ENCODE data around the gene TEDC1. TPM values are rescaled to one million over a fixed set of nuclear protein-coding genes. Genes with fewer than 3 reads are reported as not detected.

The TEDC1 gene
- total and polyA plus RNA-seq, 7 donors: 0.95 to 5.2 (median 1.9) TPM

- DNase-seq (no peak), ATAC-seq (no peak)
- Histone ChIP-seq H3K27me3 (ENCODE audit: insufficient read depth in 3 of 3, low read length in 2 of 3) (peaks cover 0 to 46% (median 16%) of the 10 kb centered on the region in 3 donors), H3K27ac (no peak overlapping the region), H3K4me3 (peak overlapping the region; percentile 77), H3K4me1 (peaks cover 17% of the 10 kb centered on the region), H3K9me3 (no peaks in the 10 kb centered on the region), H3K36me3 (ENCODE audit: insufficient read depth in 1 of 2, low read depth in 1 of 2) (no peaks in the 10 kb centered on the region)
- TF ChIP-seq, protein P1, sequence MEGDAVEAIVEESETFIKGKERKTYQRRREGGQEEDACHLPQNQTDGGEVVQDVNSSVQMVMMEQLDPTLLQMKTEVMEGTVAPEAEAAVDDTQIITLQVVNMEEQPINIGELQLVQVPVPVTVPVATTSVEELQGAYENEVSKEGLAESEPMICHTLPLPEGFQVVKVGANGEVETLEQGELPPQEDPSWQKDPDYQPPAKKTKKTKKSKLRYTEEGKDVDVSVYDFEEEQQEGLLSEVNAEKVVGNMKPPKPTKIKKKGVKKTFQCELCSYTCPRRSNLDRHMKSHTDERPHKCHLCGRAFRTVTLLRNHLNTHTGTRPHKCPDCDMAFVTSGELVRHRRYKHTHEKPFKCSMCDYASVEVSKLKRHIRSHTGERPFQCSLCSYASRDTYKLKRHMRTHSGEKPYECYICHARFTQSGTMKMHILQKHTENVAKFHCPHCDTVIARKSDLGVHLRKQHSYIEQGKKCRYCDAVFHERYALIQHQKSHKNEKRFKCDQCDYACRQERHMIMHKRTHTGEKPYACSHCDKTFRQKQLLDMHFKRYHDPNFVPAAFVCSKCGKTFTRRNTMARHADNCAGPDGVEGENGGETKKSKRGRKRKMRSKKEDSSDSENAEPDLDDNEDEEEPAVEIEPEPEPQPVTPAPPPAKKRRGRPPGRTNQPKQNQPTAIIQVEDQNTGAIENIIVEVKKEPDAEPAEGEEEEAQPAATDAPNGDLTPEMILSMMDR (IDR thresholded peaks at IDR 0.05): no peak
- 55 to 64% (median 56%) methylated on average over 50 to 63 of the region's 63 CpGs for WGBS, 3 donors
- intact Hi-C loops (cut with DNase I): loop anchor here (2.0 to 10.0 kb wide), 3 partner anchors 37 to 159 kb away; partner anchors contain the start of gene TEDC1 (in 1 of the 2)
Measured at GRCh38 chr14:105529569-105530284, 38.7 kb downstream of the TEDC1 start.

DNA sequence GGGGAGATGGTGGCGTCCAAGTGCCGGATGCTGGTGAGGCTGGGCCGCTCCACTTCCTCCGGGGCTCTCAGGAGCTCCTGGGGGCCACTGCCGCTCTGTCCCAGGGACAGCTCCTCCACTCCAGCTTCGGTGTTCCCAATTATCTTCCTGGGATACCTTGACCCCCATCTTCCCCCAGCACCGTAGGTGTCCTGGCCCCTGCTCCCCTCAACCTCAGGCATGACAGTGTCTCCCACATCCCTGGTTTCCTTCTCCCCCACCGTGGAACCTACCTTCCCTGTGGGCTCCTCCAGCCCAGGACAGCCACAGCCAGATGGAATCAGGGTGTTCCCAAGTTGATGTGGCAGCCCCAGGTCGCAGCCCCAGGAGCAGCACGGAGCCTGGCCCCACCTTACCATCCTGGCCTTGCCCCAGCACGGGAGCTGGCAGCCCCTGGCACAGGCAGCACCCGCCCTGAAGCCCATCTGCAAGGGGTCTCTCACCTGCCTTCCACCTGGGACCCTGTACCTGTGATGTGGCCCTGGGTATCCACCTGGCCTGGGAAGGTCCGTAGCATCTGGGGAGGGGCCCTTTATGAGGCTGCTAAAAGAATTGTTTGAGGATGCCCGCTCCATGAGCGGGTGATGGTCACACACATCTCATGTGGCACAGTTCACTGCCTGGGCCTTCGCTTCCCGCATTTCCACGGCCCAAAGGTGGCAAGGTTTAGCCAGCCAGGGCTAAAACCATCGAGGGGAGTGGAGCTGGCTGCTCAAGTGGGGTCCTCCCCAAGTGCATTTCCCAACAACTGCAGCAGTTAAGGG is 39.4 kb downstream of the TEDC1 start:
- H3K4me3 ChIP-seq: no peak overlapping the region
- no peak for ATAC-seq
- H3K4me1 ChIP-seq: peaks cover 17% of the 10 kb centered on the region
- H3K27ac ChIP-seq: no peak overlapping the region
- H3K36me3 ChIP-seq (ENCODE audit: insufficient read depth in 1 of 2, low read depth in 1 of 2): no peaks in the 10 kb centered on the region
- TF ChIP-seq, protein P1 (IDR thresholded peaks at IDR 0.05): no peak
- WGBS, 3 donors: 80 to 85% (median 82%) methylated on average over 19 of the region's 19 CpGs
- peak in 1 of 2 donors; percentile 49 for DNase-seq
- H3K27me3 ChIP-seq (ENCODE audit: insufficient read depth in 3 of 3, low read length in 2 of 3): peaks cover 0 to 39% (median 16%) of the 10 kb centered on the region in 3 donors
- intact Hi-C loops (cut with DNase I): no loop called here
- H3K9me3 ChIP-seq: no peaks in the 10 kb centered on the region

DNA sequence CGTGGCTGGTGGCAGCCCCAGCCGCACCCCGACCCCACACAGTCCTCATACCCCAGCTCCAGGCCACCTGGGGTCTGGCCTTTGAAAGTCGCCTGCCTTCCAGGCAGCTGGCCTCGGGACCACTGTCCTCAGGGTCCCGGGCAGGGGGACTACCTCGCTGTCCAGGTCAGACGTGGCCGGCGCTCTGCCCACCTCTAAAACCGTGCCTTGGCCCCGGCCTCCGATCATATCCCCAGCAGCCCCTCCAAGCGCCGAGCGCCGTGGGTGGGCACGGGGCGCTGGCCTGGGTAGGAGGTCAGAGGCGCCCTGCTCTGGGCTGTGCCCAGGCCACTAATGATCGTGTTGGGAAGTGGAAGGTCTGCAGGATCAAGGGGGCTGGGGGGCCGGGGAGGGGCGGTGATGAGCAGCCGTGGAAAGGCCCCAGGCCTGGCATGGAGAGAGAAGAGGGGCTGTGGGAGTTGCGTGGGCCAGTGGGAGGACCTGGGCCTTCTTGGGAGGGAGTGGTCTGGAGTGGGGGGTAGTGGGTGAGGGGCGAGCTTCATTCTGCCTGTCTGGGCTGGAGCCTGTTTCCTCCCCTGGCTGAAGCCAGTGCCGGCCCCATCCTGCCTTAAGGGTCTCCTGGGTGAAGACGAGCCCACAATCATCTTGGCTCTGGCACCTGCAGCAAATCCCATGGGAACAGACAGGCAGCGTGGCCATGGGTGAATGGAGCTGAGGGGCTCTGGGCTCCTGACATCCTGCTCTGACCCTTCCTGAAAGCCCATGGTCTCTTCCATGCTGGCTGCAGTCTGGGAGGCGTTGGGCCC is 40.2 kb downstream of the TEDC1 start:
- H3K27me3 ChIP-seq (ENCODE audit: insufficient read depth in 3 of 3, low read length in 2 of 3): peaks cover 0 to 41% (median 9%) of the 10 kb centered on the region in 3 donors
- WGBS, 3 donors: 91 to 94% (median 93%) methylated on average over 29 to 30 of the region's 30 CpGs
- no peaks in the 10 kb centered on the region for H3K36me3 ChIP-seq (ENCODE audit: insufficient read depth in 1 of 2, low read depth in 1 of 2)
- no peak overlapping the region for H3K4me3 ChIP-seq
- H3K9me3 ChIP-seq: no peaks in the 10 kb centered on the region
- H3K27ac ChIP-seq: no peak overlapping the region
- H3K4me1 ChIP-seq: peaks cover 17% of the 10 kb centered on the region
- intact Hi-C loops (cut with DNase I): no loop called here
- TF ChIP-seq, protein P1 (IDR thresholded peaks at IDR 0.05): no peak
- peak in 1 of 2 donors; percentile 30 for DNase-seq
- no peak for ATAC-seq

GRCh38 chr14:105531894-105532623 is 41.0 kb downstream of the TEDC1 start:
- ATAC-seq: no peak
- H3K27me3 ChIP-seq (ENCODE audit: insufficient read depth in 3 of 3, low read length in 2 of 3): peaks cover 0 to 43% (median 15%) of the 10 kb centered on the region in 3 donors
- 75 to 81% (median 75%) methylated on average over 19 of the region's 19 CpGs for WGBS, 3 donors
- no peaks in the 10 kb centered on the region for H3K9me3 ChIP-seq
- no peak overlapping the region for H3K4me3 ChIP-seq
- TF ChIP-seq, protein P1 (IDR thresholded peaks at IDR 0.05): no peak
- intact Hi-C loops (cut with DNase I): no loop called here
- H3K4me1 ChIP-seq: peaks cover 12% of the 10 kb centered on the region
- DNase-seq: peak in 1 of 2 donors; percentile 47
- no peak overlapping the region for H3K27ac ChIP-seq
- H3K36me3 ChIP-seq (ENCODE audit: insufficient read depth in 1 of 2, low read depth in 1 of 2): no peaks in the 10 kb centered on the region
